ENCODE data around the gene EPYC. TPM values are rescaled to one million over a fixed set of nuclear protein-coding genes. Genes with fewer than 3 reads are reported as not detected.

The EPYC gene
- total RNA-seq, 1 donor, result not detected

- TF ChIP-seq, protein P1, sequence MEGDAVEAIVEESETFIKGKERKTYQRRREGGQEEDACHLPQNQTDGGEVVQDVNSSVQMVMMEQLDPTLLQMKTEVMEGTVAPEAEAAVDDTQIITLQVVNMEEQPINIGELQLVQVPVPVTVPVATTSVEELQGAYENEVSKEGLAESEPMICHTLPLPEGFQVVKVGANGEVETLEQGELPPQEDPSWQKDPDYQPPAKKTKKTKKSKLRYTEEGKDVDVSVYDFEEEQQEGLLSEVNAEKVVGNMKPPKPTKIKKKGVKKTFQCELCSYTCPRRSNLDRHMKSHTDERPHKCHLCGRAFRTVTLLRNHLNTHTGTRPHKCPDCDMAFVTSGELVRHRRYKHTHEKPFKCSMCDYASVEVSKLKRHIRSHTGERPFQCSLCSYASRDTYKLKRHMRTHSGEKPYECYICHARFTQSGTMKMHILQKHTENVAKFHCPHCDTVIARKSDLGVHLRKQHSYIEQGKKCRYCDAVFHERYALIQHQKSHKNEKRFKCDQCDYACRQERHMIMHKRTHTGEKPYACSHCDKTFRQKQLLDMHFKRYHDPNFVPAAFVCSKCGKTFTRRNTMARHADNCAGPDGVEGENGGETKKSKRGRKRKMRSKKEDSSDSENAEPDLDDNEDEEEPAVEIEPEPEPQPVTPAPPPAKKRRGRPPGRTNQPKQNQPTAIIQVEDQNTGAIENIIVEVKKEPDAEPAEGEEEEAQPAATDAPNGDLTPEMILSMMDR (IDR thresholded peaks at IDR 0.05; ENCODE audit: insufficient read depth, low read depth, low read length), result peak; percentile 31
- no peak for DNase-seq (ENCODE audit: low read depth)
- no peak overlapping the region for H3K4me3 ChIP-seq (ENCODE audit: low read depth, low read length)
Measured at GRCh38 chr12:90953956-90954421, 50.8 kb downstream of the EPYC start.

DNA sequence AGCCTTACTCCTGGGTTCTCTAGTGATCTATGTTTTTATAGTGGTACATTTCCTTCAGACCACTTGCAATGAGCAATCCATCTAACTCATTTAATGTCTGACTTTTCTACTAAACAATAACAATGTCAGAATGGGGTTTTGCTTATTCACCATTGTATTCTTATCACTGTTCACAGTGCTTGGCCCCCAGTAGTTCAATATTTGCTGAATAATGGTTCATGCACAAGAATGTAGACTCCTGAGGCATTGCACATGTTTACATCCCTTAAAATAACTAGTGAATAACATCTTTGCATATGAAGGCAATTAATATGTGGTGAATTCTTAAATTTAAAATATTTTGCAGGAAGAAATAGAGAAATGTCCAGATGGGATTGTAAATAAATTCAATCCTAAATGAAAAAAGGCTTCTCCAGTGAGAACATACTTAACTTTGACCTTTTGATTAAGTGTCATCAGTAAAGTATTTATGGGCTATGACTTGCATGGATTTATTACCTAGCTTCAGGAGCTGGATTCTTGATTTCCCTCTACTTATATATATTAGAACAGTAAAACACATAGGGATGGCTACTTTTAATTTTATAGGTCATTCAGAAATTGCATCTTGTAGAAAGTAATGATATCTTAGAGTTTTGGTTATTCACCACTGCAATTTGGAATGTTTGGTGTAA lies 53.2 kb downstream of the EPYC start:
- no peak for DNase-seq (ENCODE audit: low read depth)
- TF ChIP-seq, protein P1 (IDR thresholded peaks at IDR 0.05; ENCODE audit: insufficient read depth, low read depth, low read length), result no peak

GRCh38 chr12:90947869-90948268 lies 56.9 kb downstream of the EPYC start:
- DNase-seq (ENCODE audit: low read depth), result no peak
- TF ChIP-seq, protein P1 (IDR thresholded peaks at IDR 0.05; ENCODE audit: insufficient read depth, low read depth, low read length), result no peak
- H3K4me3 ChIP-seq (ENCODE audit: low read depth, low read length), result no peak overlapping the region

More for the DNA sequence above, 53.2 kb downstream of the EPYC start:
- no peak overlapping the region for H3K4me3 ChIP-seq (ENCODE audit: low read depth, low read length)

DNA sequence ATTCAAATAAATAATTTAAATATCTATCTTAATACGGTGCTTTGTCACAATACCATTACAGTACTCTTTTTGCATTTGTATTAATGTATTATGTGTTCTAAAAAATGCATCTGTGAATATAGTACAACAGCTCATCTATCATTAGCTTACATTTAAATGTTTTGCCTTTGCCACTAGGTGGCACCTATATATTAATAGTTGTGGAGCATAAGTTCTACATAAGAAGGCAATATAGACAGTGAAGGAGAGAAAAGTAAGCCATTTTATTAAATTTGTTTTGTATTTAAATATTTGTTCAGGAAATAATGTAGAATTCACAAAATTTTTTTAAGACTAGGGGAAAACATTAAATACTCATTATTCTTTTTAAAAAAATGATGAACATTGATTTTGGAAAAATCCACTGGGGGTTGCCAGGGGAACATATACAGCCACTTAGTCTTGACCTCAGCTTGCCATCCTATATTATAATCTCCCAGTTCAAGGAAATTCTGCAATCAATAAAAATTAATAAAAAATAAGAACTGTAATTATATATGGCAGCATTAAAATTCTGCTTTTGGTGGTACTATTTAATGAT lies 59.6 kb downstream of the EPYC start:
- TF ChIP-seq, protein P1 (IDR thresholded peaks at IDR 0.05; ENCODE audit: insufficient read depth, low read depth, low read length), result peak; percentile 51
- H3K4me3 ChIP-seq (ENCODE audit: low read depth, low read length), result no peak overlapping the region
- DNase-seq (ENCODE audit: low read depth), result peak; percentile 54

DNA sequence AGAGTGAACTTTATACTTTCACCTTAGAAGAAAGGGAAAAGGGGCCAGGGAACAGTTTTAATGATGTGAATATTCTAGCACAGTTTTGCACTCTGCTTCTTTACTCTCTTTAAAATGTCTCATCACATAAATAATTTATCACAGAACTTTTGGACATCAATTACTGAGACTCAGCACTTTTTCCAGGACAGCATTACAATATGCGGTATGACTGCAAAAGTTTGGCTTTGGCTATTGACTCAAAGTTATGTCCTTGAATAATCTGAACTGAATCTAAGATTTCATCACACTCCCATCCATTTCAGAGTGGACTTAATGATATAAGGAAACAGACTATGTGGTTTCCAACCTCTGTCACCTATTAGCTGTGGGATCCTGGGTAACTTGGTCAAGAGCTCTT lies 61.5 kb downstream of the EPYC start:
- TF ChIP-seq, protein P1 (IDR thresholded peaks at IDR 0.05; ENCODE audit: insufficient read depth, low read depth, low read length), result no peak
- no peak overlapping the region for H3K4me3 ChIP-seq (ENCODE audit: low read depth, low read length)
- no peak for DNase-seq (ENCODE audit: low read depth)

GRCh38 chr12:90940872-90941499 lies 63.8 kb downstream of the EPYC start:
- H3K4me3 ChIP-seq (ENCODE audit: low read depth, low read length), result no peak overlapping the region
- peak; percentile 73 for DNase-seq (ENCODE audit: low read depth)
- TF ChIP-seq, protein P1 (IDR thresholded peaks at IDR 0.05; ENCODE audit: insufficient read depth, low read depth, low read length), result peak; percentile 68

All from fibroblast of villous mesenchyme (primary cell).